NOMO-1 treated with dmso at 0.1 percent for 144 hours (cell line): ENCODE data around the gene UCN.
"Not testable (repeated sequence)": the region's sequence is repeated elsewhere in the genome, so short reads cannot be mapped to it uniquely, and the experiment has no call there.

Experiments
- DNase-seq: peaks from one replicate; lab custom pipeline; 2025; ENCODE audit not compliant: unreplicated experiment; lab: John Stamatoyannopoulos, UW

UCN gene

GRCh38 chr2:27285481-27285880, 22.8 kb downstream of the UCN start:
- DNase-seq, result no peak

GRCh38 chr2:27284996-27285395, 23.2 kb downstream of the UCN start:
- DNase-seq, result no peak

GRCh38 chr2:27282892-27283291, 25.4 kb downstream of the UCN start:
- no peak for DNase-seq

GRCh38 chr2:27281855-27282559, 26.2 kb downstream of the UCN start, which contains the start of gene TRIM54:
Gene TRIM54 (plus strand): TSS chr2:27282429. CDS start chr2:27282732, 303 bp downstream.
- no peak for DNase-seq

GRCh38 chr2:27281442-27281841, 26.8 kb downstream of the UCN start:
- no peak for DNase-seq

GRCh38 chr2:27280826-27281225, 27.4 kb downstream of the UCN start:
- DNase-seq, result no peak

- no peak for DNase-seq
These were observed 30.2 kb downstream of the UCN start for GRCh38 chr2:27278010-27278409.

- DNase-seq, result no peak
These were observed 32.8 kb downstream of the UCN start, which contains the start of gene DNAJC5G for GRCh38 chr2:27275211-27276150. Gene DNAJC5G (plus strand): TSS chr2:27275433. CDS start chr2:27276729, 1,296 bp downstream.

- DNase-seq, result not testable (repeated sequence)
These were observed 35.4 kb downstream of the UCN start for GRCh38 chr2:27272537-27273522.

- no peak for DNase-seq
These were observed 36.5 kb downstream of the UCN start for GRCh38 chr2:27271631-27272340.

GRCh38 chr2:27270670-27271069, 37.6 kb downstream of the UCN start:
- DNase-seq, result no peak

GRCh38 chr2:27270131-27270530, 38.1 kb downstream of the UCN start:
- no peak for DNase-seq

GRCh38 chr2:27268296-27268695, 39.9 kb downstream of the UCN start:
- DNase-seq, result not testable (repeated sequence)

GRCh38 chr2:27265536-27265870, 42.7 kb downstream of the UCN start:
- no peak for DNase-seq

GRCh38 chr2:27264753-27265535, 43.3 kb downstream of the UCN start:
- peak; percentile 28 for DNase-seq

GRCh38 chr2:27264253-27264752, 43.9 kb downstream of the UCN start:
- no peak for DNase-seq

- no peak for DNase-seq
These were observed 44.7 kb downstream of the UCN start for GRCh38 chr2:27263287-27264252.
